H9 (cell line): ENCODE data around the gene METTL26. TPM values are rescaled to one million over a fixed set of nuclear protein-coding genes. Genes with fewer than 3 reads are reported as not detected.

ENCODE experiments used
- DNase-seq: peaks from one replicate; pipeline ENCODE4 v3.0.0-alpha.2; 2017
- H2AFZ ChIP-seq: one replicate; pipeline ENCODE4 v1.6.1; 2013; ENCODE audit warnings: mild to moderate bottlenecking, low read length, control low read depth, moderate library complexity
- H2AK5ac ChIP-seq: 2 replicates; pipeline ENCODE4 v1.6.1; 2013; ENCODE audit warnings: low read length, control low read depth, mixed read lengths; ENCODE audit not compliant: insufficient read length
- H2BK120ac ChIP-seq: one replicate; pipeline ENCODE4 v1.6.1; 2013; ENCODE audit warnings: low read depth, mild to moderate bottlenecking, low read length, control low read depth, inconsistent platforms; ENCODE audit not compliant: poor library complexity, severe bottlenecking
- H2BK12ac ChIP-seq: 2 replicates; pipeline ENCODE4 v1.6.1; 2013; ENCODE audit warnings: low read length, control low read depth, mixed read lengths, low read depth; ENCODE audit not compliant: insufficient read length
- H2BK15ac ChIP-seq: 2 replicates; pipeline ENCODE4 v1.6.1; 2013; ENCODE audit warnings: low read depth, low read length, control low read depth
- H2BK20ac ChIP-seq: one replicate; pipeline ENCODE4 v1.6.1; 2013; ENCODE audit warnings: low read depth, mild to moderate bottlenecking, low read length, control low read depth, inconsistent platforms; ENCODE audit not compliant: poor library complexity, severe bottlenecking
- H2BK5ac ChIP-seq: 2 replicates; pipeline ENCODE4 v1.6.1; 2013; ENCODE audit warnings: low read length, control low read depth, mixed read lengths; ENCODE audit not compliant: insufficient read length
- H3K14ac ChIP-seq: 2 replicates; pipeline ENCODE4 v1.6.1; 2013; ENCODE audit warnings: low read length, control low read depth; ENCODE audit not compliant: insufficient read depth
- H3K18ac ChIP-seq: 2 replicates; pipeline ENCODE4 v1.6.1; 2013; ENCODE audit warnings: low read depth, mild to moderate bottlenecking, mixed read lengths, low read length, control low read depth; ENCODE audit not compliant: insufficient read length
- H3K23ac ChIP-seq: 2 replicates; pipeline ENCODE4 v1.6.1; 2013; ENCODE audit warnings: low read length, control low read depth, mixed read lengths, low read depth; ENCODE audit not compliant: insufficient read length
- H3K23me2 ChIP-seq: 2 replicates; pipeline ENCODE4 v1.6.1; 2013; ENCODE audit warnings: low read depth, mild to moderate bottlenecking, mixed read lengths, low read length, control low read depth; ENCODE audit not compliant: insufficient read length, poor library complexity, severe bottlenecking
- H3K27ac ChIP-seq: 2 replicates; pipeline ENCODE4 v1.5.1; 2013; ENCODE audit warnings: low read length, control low read depth, mixed read lengths, low read depth; ENCODE audit not compliant: insufficient read length
- H3K27me3 ChIP-seq: 2 replicates; pipeline ENCODE4 v1.6.1; 2013; ENCODE audit warnings: low read length, control low read depth, inconsistent platforms; ENCODE audit not compliant: insufficient read depth
- H3K4ac ChIP-seq: 2 replicates; pipeline ENCODE4 v1.6.1; 2013; ENCODE audit warnings: low read depth, mild to moderate bottlenecking, control low read depth, inconsistent platforms, low read length, moderate library complexity
- H3K4me1 ChIP-seq: 2 replicates; pipeline ENCODE4 v1.6.1; 2013; ENCODE audit warnings: low read length, control low read depth, inconsistent platforms; ENCODE audit not compliant: insufficient read depth
- H3K4me2 ChIP-seq: 2 replicates; pipeline ENCODE4 v1.6.1; 2013; ENCODE audit warnings: low read length, control low read depth, mixed read lengths; ENCODE audit not compliant: insufficient read length, insufficient read depth
- H3K56ac ChIP-seq: 2 replicates; pipeline ENCODE4 v1.6.1; 2013; ENCODE audit warnings: low read depth, mild to moderate bottlenecking, mixed read lengths, low read length, control low read depth; ENCODE audit not compliant: insufficient read length
- H3K79me1 ChIP-seq: 2 replicates; pipeline ENCODE4 v1.6.1; 2013; ENCODE audit warnings: low read depth, mild to moderate bottlenecking, moderate library complexity, low read length, control low read depth, inconsistent platforms; ENCODE audit not compliant: insufficient read depth, poor library complexity, severe bottlenecking
- H3K79me2 ChIP-seq: 2 replicates; pipeline ENCODE4 v1.6.1; 2013; ENCODE audit warnings: low read length, control low read depth, inconsistent platforms; ENCODE audit not compliant: insufficient read depth
- H3K9ac ChIP-seq: 2 replicates; pipeline ENCODE4 v1.6.1; 2013; ENCODE audit warnings: low read length, control low read depth, mixed read lengths; ENCODE audit not compliant: insufficient read length; ENCODE audit errors: extremely low read depth
- H3K9me3 ChIP-seq: one replicate; pipeline ENCODE4 v1.6.1; 2013; ENCODE audit warnings: low read depth, low read length, inconsistent platforms; ENCODE audit not compliant: control insufficient read depth
- H3T11ph ChIP-seq: one replicate; pipeline ENCODE4 v1.6.1; 2013; ENCODE audit warnings: mild to moderate bottlenecking, low read length, control low read depth, inconsistent platforms
- H4K20me1 ChIP-seq: one replicate; pipeline ENCODE4 v1.6.1; 2013; ENCODE audit not compliant: control insufficient read depth, insufficient read length, insufficient read depth
- H4K5ac ChIP-seq: 2 replicates; pipeline ENCODE4 v1.6.1; 2013; ENCODE audit warnings: low read depth, mild to moderate bottlenecking, mixed read lengths, low read length, control low read depth; ENCODE audit not compliant: insufficient read length
- H4K8ac ChIP-seq: replicated peaks from 2 replicates; pipeline ENCODE4 v1.6.1; 2013; ENCODE audit warnings: low read length, control low read depth, mixed read lengths, low read depth; ENCODE audit not compliant: insufficient read length
- H4K91ac ChIP-seq: 2 replicates; pipeline ENCODE4 v1.6.1; 2013; ENCODE audit warnings: low read depth, mild to moderate bottlenecking, moderate library complexity, mixed read lengths, low read length, control low read depth; ENCODE audit not compliant: insufficient read length
- H3K27ac Mint-ChIP-seq, 3 experiments: 2 replicates in 2 of 3; 3 replicates in 1 of 3; pipeline ENCODE4 v1.8.0; 2020 to 2021; ENCODE audit warnings: mixed read lengths in 3 of 3, mild to moderate bottlenecking in 1 of 3, moderate library complexity in 1 of 3
- H3K27me3 Mint-ChIP-seq: 2 replicates; pipeline ENCODE4 v1.8.0; 2021; ENCODE audit warnings: low read depth, mild to moderate bottlenecking, moderate library complexity, mixed read lengths
- H3K36me3 Mint-ChIP-seq, 3 experiments: 2 replicates in 2 of 3; 3 replicates in 1 of 3; pipeline ENCODE4 v1.8.0; 2020 to 2021; ENCODE audit warnings: low read depth in 3 of 3, mixed read lengths in 3 of 3; ENCODE audit not compliant: insufficient read depth in 1 of 3
- H3K4me1 Mint-ChIP-seq, 2 experiments: 2 replicates each; pipeline ENCODE4 v1.8.0; 2020; ENCODE audit warnings: mixed read lengths in 2 of 2
- H3K4me3 Mint-ChIP-seq, 2 experiments: 2 replicates in 1 of 2; 3 replicates in 1 of 2; pipeline ENCODE4 v1.8.0; 2020 to 2021; ENCODE audit warnings: mild to moderate bottlenecking in 2 of 2, mixed read lengths in 2 of 2, moderate library complexity in 1 of 2
- H3K9me3 Mint-ChIP-seq, 2 experiments: 2 replicates in 1 of 2; 3 replicates in 1 of 2; pipeline ENCODE4 v1.8.0; 2020; ENCODE audit warnings: mild to moderate bottlenecking in 2 of 2, mixed read lengths in 2 of 2, moderate library complexity in 1 of 2
- WGBS: extraction: QIAGEN DNeasy Blood & Tissue Kit; methylation state at CpG from one replicate; pipeline ENCODE4 v1.1.7; 2013; ENCODE audit warnings: missing lambda C conversion rate, low lambda C conversion rate, mixed read lengths; ENCODE audit not compliant: insufficient read length; ENCODE audit errors: extremely low coverage; 5-methylcytosine and 5-hydroxymethylcytosine counted together
- total RNA-seq: library from RNA; stranded (reverse); gene quantifications from 2 replicates; pipeline ENCODE4 v1.2.1, GENCODE V29; 2021
- TF ChIP-seq, protein P1 (sequence below): fragments of 200-600 bp; sonication (generic); conservative IDR thresholded peaks from 3 replicates; pipeline ENCODE4 v1.8.0; 2021; ENCODE audit warnings: antibody characterized with exemption, mild to moderate bottlenecking

METTL26 gene
- total RNA-seq, 1 experiment from 2014 or later = 108 TPM

DNA sequence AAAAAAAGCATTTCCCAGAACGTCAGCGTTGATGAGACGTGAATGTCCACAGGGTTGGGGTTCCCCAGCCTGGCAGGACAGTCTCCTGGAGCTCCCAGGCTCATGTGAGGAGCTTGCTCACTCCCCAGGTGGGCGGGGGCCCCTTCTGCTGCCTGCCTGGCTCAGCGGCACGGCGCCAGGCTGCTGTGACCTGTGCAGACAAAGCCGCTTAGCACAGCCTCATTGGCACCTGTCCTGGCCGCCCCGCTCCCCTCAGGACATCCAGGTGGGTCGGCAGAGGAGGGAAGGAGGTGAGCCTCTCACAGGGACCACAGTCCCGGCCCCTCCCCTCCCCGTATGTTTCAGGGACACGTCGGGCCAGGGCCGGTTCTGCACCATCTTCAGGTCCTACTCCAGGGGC, 18.2 kb downstream of the METTL26 start:
- no peak overlapping the region for H3K9ac ChIP-seq
- Mint-ChIP-seq H3K27ac (no peak overlapping the region), H3K4me3 (no peak overlapping the region), H3K9me3 (0 out of 5 replicates have a peak, but pooled peaks cover 0 to 3% of the 10 kb centered on the region in 2 experiments), H3K36me3 (peaks cover 7 to 11% (median 11%) of the 10 kb centered on the region in 3 experiments; a peak in 6 of 7 replicates), H3K27me3 (no peaks in the 10 kb centered on the region), H3K4me1 (peaks cover 13 to 14% of the 10 kb centered on the region in 2 experiments)
- no peaks in the 10 kb centered on the region for H3K27me3 ChIP-seq
- H4K20me1 ChIP-seq = no peaks in the 10 kb centered on the region
- H4K5ac ChIP-seq = no peak overlapping the region
- H4K8ac ChIP-seq = no peak overlapping the region
- H2BK15ac ChIP-seq = no peak overlapping the region
- H3K4me2 ChIP-seq = no peak overlapping the region
- no peak overlapping the region for H4K91ac ChIP-seq
- H2BK20ac ChIP-seq = no peak overlapping the region
- no peak overlapping the region for H3K27ac ChIP-seq
- no CpG with 5 or more reads among the region's 16 CpGs for WGBS
- no peak overlapping the region for H2AFZ ChIP-seq
- TF ChIP-seq, protein P1, sequence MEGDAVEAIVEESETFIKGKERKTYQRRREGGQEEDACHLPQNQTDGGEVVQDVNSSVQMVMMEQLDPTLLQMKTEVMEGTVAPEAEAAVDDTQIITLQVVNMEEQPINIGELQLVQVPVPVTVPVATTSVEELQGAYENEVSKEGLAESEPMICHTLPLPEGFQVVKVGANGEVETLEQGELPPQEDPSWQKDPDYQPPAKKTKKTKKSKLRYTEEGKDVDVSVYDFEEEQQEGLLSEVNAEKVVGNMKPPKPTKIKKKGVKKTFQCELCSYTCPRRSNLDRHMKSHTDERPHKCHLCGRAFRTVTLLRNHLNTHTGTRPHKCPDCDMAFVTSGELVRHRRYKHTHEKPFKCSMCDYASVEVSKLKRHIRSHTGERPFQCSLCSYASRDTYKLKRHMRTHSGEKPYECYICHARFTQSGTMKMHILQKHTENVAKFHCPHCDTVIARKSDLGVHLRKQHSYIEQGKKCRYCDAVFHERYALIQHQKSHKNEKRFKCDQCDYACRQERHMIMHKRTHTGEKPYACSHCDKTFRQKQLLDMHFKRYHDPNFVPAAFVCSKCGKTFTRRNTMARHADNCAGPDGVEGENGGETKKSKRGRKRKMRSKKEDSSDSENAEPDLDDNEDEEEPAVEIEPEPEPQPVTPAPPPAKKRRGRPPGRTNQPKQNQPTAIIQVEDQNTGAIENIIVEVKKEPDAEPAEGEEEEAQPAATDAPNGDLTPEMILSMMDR = no peak
- H3K56ac ChIP-seq = no peak overlapping the region
- H3K23me2 ChIP-seq = no peaks in the 10 kb centered on the region
- H3K79me1 ChIP-seq = no peaks in the 10 kb centered on the region
- H3K4me1 ChIP-seq = no peaks in the 10 kb centered on the region
- H3K79me2 ChIP-seq = no peaks in the 10 kb centered on the region
- no peak overlapping the region for H2BK12ac ChIP-seq
- H3K4ac ChIP-seq = no peak overlapping the region
- no peaks in the 10 kb centered on the region for H3K9me3 ChIP-seq
- H2AK5ac ChIP-seq = no peak overlapping the region
- H3K18ac ChIP-seq = no peak overlapping the region
- H3K23ac ChIP-seq = no peak overlapping the region
- no peak overlapping the region for H3K14ac ChIP-seq
- H2BK120ac ChIP-seq = no peak overlapping the region
- no peak for DNase-seq
- no peak overlapping the region for H2BK5ac ChIP-seq
- H3T11ph ChIP-seq = no peak overlapping the region
